GM21423 (cell line): ENCODE measurements around the gene AKR1A1.

Experiments
- ATAC-seq: cut with Tn5 transposase; IDR thresholded peaks from one replicate; pipeline ENCODE4 v1.9.1; 2021; ENCODE audit warnings: mild to moderate bottlenecking, moderate library complexity; ENCODE audit not compliant: unreplicated experiment

AKR1A1 gene

DNA sequence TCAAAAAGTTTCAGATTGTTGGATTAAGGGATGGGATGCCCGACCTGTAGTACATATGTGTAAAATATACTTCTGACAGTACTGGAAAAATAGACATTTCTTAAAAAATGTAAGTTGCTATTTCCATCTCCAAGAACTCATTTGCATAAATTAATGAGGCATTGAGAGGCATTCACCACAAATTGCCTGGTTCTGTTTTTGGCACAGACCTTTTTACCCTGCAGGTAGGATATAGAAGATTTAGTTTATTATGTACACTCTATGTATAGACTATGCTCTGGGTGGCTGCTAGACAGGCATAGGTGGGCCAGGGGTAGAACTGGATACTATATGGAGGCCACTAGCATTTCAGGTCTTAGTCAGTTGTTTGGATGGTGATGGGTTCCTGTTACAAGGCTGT lies 65.3 kb downstream of the AKR1A1 start:
- no peak for ATAC-seq

DNA sequence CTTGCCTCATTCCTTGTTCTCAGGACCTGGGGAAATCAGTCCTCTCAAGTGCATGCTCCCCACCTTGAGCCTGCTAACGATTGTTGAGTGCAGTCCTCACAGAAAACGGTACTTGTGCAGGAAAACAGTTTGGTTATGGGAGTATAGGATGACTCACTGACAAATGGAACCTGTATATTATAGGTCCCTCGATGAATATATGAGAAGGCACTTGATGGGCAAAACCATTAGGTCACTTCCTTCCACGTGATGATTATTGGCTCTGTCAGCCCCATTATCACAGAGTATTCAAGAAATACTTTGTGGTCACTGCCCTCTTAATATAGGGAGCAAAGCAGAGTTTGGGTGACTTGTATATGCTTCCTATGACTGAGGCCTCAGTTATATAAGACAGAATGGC lies 67.0 kb downstream of the AKR1A1 start:
- no peak for ATAC-seq

DNA sequence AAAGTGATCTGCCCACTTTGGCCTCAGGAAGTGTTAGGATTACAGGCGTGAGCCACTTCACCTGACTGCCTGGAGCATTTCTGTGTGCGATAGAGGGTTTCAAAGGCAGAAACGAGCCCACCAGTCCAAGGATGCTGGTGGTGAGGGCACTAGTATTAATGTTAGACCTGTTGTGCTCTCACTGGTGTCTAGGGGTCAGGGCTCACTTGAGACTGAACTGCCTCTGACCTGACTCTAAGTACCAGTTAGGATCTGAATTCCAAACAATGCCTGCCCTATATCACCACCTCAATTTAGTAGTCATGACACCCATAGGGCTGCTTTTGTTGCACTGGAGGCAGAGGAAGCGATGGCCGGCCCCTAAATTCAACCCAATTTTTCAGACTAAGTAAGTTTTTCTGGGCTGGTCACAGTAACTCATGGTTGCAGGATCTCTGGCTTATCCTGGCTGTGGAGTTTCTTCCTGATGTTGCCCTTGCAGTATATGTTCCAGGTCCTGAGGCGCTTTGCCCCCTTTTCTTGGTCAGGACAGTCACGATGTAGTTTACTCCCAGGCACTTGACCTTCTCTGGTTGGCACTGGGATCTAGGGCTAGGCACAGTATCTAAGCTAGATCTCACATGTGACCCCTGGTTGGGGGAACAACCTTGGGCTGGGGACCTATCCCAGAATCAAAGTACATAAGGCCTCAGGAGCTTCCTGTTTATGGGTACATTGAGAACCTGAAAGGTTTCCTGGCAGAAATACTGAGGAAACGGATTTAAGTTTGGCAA lies 68.7 kb downstream of the AKR1A1 start:
- no peak for ATAC-seq
